Hepatocyte (in vitro differentiated cells): ENCODE results near the gene IFNA7.

ENCODE experiments used
- EZH2 ChIP-seq: fragments of 200-600 bp; sonication (generic); IDR thresholded peaks from 2 replicates; pipeline ENCODE4 v1.6.1; 2016; ENCODE audit warnings: antibody characterized with exemption, mild to moderate bottlenecking, borderline replicate concordance
- TF ChIP-seq, protein P1 (sequence below): fragments of 200-600 bp; sonication (generic); IDR thresholded peaks from 2 replicates; pipeline ENCODE4 v1.5.1; 2016; ENCODE audit warnings: antibody characterized with exemption, mild to moderate bottlenecking; ENCODE audit not compliant: poor library complexity

DNA sequence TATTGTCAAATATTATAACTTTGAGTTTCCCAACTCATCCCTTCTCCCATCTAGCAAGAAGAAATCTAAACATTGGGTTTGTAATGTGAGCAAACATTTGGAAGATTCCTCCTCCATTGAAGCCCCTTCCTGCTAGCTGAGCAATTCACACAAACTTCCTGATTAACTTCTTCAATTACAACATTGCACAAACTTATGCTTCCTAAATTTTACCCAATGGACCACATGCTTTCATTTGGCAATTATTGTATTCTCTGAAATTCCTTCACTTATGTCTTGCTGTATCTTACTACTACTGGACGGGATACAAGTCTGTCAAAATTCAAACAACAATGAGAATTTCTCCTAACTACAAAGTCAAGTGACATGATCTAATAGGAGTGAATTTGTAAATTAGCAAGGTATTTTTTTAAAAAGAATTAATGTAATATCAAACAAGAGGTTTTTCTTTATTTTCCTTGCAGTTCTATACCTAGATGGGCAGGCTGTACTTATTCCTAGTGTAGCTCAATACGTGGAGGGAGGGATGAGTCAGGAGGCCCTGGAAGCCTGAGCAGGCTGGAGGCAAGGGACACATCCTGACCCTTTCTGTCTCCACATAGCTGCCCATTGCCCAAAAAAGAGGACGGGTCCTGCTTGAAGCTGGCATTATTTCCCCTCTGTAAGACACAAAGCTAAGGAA is 48.5 kb downstream of the IFNA7 start:
- TF ChIP-seq, protein P1, sequence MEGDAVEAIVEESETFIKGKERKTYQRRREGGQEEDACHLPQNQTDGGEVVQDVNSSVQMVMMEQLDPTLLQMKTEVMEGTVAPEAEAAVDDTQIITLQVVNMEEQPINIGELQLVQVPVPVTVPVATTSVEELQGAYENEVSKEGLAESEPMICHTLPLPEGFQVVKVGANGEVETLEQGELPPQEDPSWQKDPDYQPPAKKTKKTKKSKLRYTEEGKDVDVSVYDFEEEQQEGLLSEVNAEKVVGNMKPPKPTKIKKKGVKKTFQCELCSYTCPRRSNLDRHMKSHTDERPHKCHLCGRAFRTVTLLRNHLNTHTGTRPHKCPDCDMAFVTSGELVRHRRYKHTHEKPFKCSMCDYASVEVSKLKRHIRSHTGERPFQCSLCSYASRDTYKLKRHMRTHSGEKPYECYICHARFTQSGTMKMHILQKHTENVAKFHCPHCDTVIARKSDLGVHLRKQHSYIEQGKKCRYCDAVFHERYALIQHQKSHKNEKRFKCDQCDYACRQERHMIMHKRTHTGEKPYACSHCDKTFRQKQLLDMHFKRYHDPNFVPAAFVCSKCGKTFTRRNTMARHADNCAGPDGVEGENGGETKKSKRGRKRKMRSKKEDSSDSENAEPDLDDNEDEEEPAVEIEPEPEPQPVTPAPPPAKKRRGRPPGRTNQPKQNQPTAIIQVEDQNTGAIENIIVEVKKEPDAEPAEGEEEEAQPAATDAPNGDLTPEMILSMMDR, result no peak
- TF ChIP-seq EZH2, result no peak
